PC-9 (cell line): ENCODE measurements around the gene APBA2.

Experiments used
- CTCF ChIP-seq: fragments of 200-600 bp; sonication (generic); conservative IDR thresholded peaks from 2 replicates; pipeline ENCODE4 v1.6.1; 2017; ENCODE audit warnings: mixed run types, antibody characterized with exemption, mild to moderate bottlenecking, moderate library complexity
- EZH2 ChIP-seq: fragments of 200-600 bp; sonication (generic); IDR thresholded peaks from 2 replicates; pipeline ENCODE4 v1.8.0; 2017; ENCODE audit warnings: antibody characterized with exemption, low read depth

DNA sequence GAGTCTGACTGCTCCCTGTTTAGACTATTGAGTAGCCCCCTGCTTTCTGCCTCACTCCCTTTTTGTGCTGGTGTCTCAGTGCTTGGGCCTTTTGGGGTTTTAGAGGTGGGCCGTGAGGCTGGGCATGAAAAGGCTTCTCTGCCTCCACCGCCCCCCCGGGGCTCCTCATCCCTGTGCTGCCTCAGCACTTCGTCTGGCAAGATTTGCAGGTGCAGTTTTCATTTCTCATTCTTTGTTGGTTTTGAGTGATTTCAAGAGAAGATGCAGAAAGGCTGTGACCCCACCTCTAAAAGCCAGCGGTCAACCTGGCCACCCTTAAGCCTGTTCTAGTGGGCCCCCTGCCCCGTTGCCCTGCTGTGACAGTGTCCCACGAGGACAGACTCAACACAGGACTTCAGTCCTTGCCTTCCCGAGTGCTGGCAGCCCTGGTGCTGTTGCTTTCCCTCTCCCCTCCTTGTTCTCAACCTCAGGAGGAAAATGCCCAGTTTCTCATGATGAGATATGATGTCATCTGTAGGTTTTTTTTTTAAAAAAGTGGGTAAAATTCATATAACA is 38.0 kb downstream of the APBA2 start:
- TF ChIP-seq CTCF (no peak), EZH2 (no peak)
